WTC11 (cell line): ENCODE results near the gene GNAZ. TPM values are rescaled to one million over a fixed set of nuclear protein-coding genes. Genes with fewer than 3 reads are reported as not detected.

ENCODE experiments used
- ATAC-seq: fragments of 200-7000 bp; cut with Tn5 transposase; 2 replicates; pipeline ENCODE4 v1.10.0; 2021; ENCODE audit warnings: mild to moderate bottlenecking, moderate library complexity
- CTCF ChIA-PET: fragments of 300-600 bp; sonication (Branson Sonifier 250); formaldehyde crosslinking; loops from one replicate; lab custom pipeline; 2021; ENCODE audit warnings: antibody characterized with exemption; lab: Charles Lee
- POLR2A ChIA-PET: fragments of 350-600 bp; sonication (Branson Sonifier 250); formaldehyde crosslinking; loops from one replicate; lab custom pipeline; 2021; ENCODE audit warnings: antibody characterized with exemption; lab: Charles Lee
- DNase-seq: peaks from one replicate; pipeline ENCODE4 v3.0.0; 2021; ENCODE audit warnings: low spot score
- H3K27ac Mint-ChIP-seq: 2 replicates; pipeline ENCODE4 v1.8.0; 2021; ENCODE audit warnings: mixed read lengths
- H3K27me3 Mint-ChIP-seq: 2 replicates; pipeline ENCODE4 v1.8.0; 2021; ENCODE audit warnings: low read depth, mild to moderate bottlenecking, moderate library complexity, mixed read lengths
- H3K36me3 Mint-ChIP-seq: 2 replicates; pipeline ENCODE4 v1.8.0; 2021; ENCODE audit warnings: mixed read lengths
- H3K4me1 Mint-ChIP-seq: 2 replicates; pipeline ENCODE4 v1.8.0; 2022; ENCODE audit warnings: mixed read lengths
- H3K4me3 Mint-ChIP-seq: 2 replicates; pipeline ENCODE4 v1.8.0; 2021; ENCODE audit warnings: mild to moderate bottlenecking, moderate library complexity, mixed read lengths
- H3K9me3 Mint-ChIP-seq: 2 replicates; pipeline ENCODE4 v1.8.0; 2021; ENCODE audit warnings: mixed read lengths
- ARID4B ChIP-seq: sonication (generic); formaldehyde crosslinking; IDR thresholded peaks from 2 replicates; pipeline ENCODE4 v1.8.0; 2023; ENCODE audit warnings: missing genetic modification reagents, mild to moderate bottlenecking, borderline replicate concordance
- CREM ChIP-seq: sonication (generic); formaldehyde crosslinking; IDR thresholded peaks from 2 replicates; pipeline ENCODE4 v1.8.1; 2022; ENCODE audit warnings: mild to moderate bottlenecking, missing genetic modification reagents, moderate library complexity
- CTCF ChIP-seq: fragments of 200-600 bp; IDR thresholded peaks from 2 replicates; pipeline ENCODE4 v1.8.0; 2022; ENCODE audit warnings: antibody characterized with exemption
- E2F4 ChIP-seq: sonication (generic); formaldehyde crosslinking; IDR thresholded peaks from 2 replicates; pipeline ENCODE4 v1.8.1; 2022; ENCODE audit warnings: low read depth, mild to moderate bottlenecking, moderate library complexity, missing genetic modification reagents, borderline replicate concordance
- ERG ChIP-seq: fragments of 250-450 bp; sonication (Bioruptor Pico); IDR thresholded peaks from 2 replicates; pipeline ENCODE4 v1.8.0; 2021; ENCODE audit warnings: mild to moderate bottlenecking
- GABPB1 ChIP-seq: sonication (generic); formaldehyde crosslinking; IDR thresholded peaks from 2 replicates; pipeline ENCODE4 v1.8.1; 2023; ENCODE audit warnings: mild to moderate bottlenecking, missing genetic modification reagents
- JUN ChIP-seq: sonication (generic); formaldehyde crosslinking; IDR thresholded peaks from 2 replicates; pipeline ENCODE4 v1.8.0; 2023; ENCODE audit warnings: mild to moderate bottlenecking, missing genetic modification reagents
- KAT7 ChIP-seq: sonication (generic); formaldehyde crosslinking; IDR thresholded peaks from 2 replicates; pipeline ENCODE4 v1.8.1; 2023; ENCODE audit warnings: missing genetic modification reagents, mild to moderate bottlenecking, borderline replicate concordance
- NFYB ChIP-seq: sonication (generic); formaldehyde crosslinking; conservative IDR thresholded peaks from 2 replicates; pipeline ENCODE4 v1.8.0; 2022; ENCODE audit warnings: low read depth, missing genetic modification reagents
- OVOL2 ChIP-seq: fragments of 250-450 bp; sonication (Bioruptor Pico); IDR thresholded peaks from 2 replicates; pipeline ENCODE4 v1.9.0; 2021; ENCODE audit warnings: mild to moderate bottlenecking, borderline replicate concordance
- SP1 ChIP-seq: sonication (generic); formaldehyde crosslinking; conservative IDR thresholded peaks from 2 replicates; pipeline ENCODE4 v1.8.1; 2022; ENCODE audit warnings: missing genetic modification reagents
- TEAD1 ChIP-seq: sonication (generic); formaldehyde crosslinking; IDR thresholded peaks from 2 replicates; pipeline ENCODE4 v1.8.0; 2022; ENCODE audit warnings: mild to moderate bottlenecking, missing genetic modification reagents
- TP53 ChIP-seq: sonication (generic); formaldehyde crosslinking; IDR thresholded peaks from 2 replicates; pipeline ENCODE4 v1.8.1; 2023; ENCODE audit warnings: mild to moderate bottlenecking, missing genetic modification reagents
- ZBTB21 ChIP-seq: sonication (generic); formaldehyde crosslinking; IDR thresholded peaks from 2 replicates; pipeline ENCODE4 v1.8.1; 2023; ENCODE audit warnings: mild to moderate bottlenecking, missing genetic modification reagents, borderline replicate concordance
- ZBTB43 ChIP-seq: sonication (generic); formaldehyde crosslinking; IDR thresholded peaks from 2 replicates; pipeline ENCODE4 v1.8.1; 2023; ENCODE audit warnings: mild to moderate bottlenecking, missing genetic modification reagents
- ZMAT4 ChIP-seq: fragments of 250-450 bp; sonication (Bioruptor Pico); IDR thresholded peaks from 2 replicates; pipeline ENCODE4 v1.9.0; 2021; ENCODE audit warnings: mild to moderate bottlenecking
- ZNF219 ChIP-seq: sonication (generic); formaldehyde crosslinking; IDR thresholded peaks from 2 replicates; pipeline ENCODE4 v1.8.0; 2023; ENCODE audit warnings: missing genetic modification reagents, mild to moderate bottlenecking, borderline replicate concordance
- total RNA-seq: library from RNA; stranded (reverse); gene quantifications from 3 replicates; pipeline ENCODE4 v1.2.3, GENCODE V29; 2021
- TF ChIP-seq, protein P1 (sequence below): fragments of 250-450 bp; sonication (Bioruptor Pico); IDR thresholded peaks from 2 replicates; pipeline ENCODE4 v1.9.0; 2021; ENCODE audit warnings: mild to moderate bottlenecking, borderline replicate concordance

The GNAZ gene
- total RNA-seq, 1 experiment from 2014 or later = 9.9 TPM

GRCh38 chr22:23045461-23045860, 24.9 kb upstream of the GNAZ start:
- H3K27me3 Mint-ChIP-seq = peaks cover 33% of the 10 kb centered on the region
- ATAC-seq (no peak), DNase-seq (no peak)
- H3K27ac Mint-ChIP-seq = no peak overlapping the region
- peaks cover 22% of the 10 kb centered on the region for H3K9me3 Mint-ChIP-seq
- H3K36me3 Mint-ChIP-seq = peaks cover 10% of the 10 kb centered on the region; the same call in 1 of the 2 replicates
- peaks cover 34% of the 10 kb centered on the region for H3K4me1 Mint-ChIP-seq
- POLR2A ChIA-PET = no interaction called here
- CTCF ChIA-PET = interaction anchor here (0.6 to 1.3 kb wide), 8 partner anchors 19 to 343 kb away, joined by 3 to 7 read pairs (median 4); no protein-coding TSS in a partner anchor
- H3K4me3 Mint-ChIP-seq = no peak overlapping the region
- TF ChIP-seq GABPB1 (no peak), ZNF219 (CRISPR knock-in tag) (no peak), JUN (CRISPR knock-in tag) (no peak), OVOL2 (CRISPR knock-in tag) (no peak), ARID4B (CRISPR knock-in tag) (no peak), KAT7 (CRISPR knock-in tag) (no peak), ERG (CRISPR knock-in tag) (no peak), ZBTB43 (CRISPR knock-in tag) (no peak)
- TF ChIP-seq, protein P1, sequence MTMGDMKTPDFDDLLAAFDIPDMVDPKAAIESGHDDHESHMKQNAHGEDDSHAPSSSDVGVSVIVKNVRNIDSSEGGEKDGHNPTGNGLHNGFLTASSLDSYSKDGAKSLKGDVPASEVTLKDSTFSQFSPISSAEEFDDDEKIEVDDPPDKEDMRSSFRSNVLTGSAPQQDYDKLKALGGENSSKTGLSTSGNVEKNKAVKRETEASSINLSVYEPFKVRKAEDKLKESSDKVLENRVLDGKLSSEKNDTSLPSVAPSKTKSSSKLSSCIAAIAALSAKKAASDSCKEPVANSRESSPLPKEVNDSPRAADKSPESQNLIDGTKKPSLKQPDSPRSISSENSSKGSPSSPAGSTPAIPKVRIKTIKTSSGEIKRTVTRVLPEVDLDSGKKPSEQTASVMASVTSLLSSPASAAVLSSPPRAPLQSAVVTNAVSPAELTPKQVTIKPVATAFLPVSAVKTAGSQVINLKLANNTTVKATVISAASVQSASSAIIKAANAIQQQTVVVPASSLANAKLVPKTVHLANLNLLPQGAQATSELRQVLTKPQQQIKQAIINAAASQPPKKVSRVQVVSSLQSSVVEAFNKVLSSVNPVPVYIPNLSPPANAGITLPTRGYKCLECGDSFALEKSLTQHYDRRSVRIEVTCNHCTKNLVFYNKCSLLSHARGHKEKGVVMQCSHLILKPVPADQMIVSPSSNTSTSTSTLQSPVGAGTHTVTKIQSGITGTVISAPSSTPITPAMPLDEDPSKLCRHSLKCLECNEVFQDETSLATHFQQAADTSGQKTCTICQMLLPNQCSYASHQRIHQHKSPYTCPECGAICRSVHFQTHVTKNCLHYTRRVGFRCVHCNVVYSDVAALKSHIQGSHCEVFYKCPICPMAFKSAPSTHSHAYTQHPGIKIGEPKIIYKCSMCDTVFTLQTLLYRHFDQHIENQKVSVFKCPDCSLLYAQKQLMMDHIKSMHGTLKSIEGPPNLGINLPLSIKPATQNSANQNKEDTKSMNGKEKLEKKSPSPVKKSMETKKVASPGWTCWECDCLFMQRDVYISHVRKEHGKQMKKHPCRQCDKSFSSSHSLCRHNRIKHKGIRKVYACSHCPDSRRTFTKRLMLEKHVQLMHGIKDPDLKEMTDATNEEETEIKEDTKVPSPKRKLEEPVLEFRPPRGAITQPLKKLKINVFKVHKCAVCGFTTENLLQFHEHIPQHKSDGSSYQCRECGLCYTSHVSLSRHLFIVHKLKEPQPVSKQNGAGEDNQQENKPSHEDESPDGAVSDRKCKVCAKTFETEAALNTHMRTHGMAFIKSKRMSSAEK = no peak

DNA sequence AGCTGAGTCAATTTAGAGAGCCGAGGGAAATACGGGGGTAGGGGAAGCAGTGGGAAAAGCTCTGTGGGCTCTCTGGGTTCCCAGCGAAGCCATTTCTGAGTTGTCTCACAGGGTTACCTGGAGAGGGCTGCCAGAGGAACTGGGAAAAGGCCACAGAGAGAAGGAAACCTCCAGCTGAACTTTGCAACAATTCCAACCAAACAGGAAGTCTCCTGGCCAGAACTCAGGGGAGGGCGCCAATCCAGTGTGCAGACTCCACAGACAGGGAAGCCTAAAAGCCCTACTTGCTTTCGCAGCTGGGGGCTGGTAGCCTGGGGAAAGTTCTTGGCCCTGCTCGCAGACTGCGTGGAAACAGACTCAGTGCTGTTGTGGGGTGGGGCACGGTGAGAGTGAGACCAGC, 23.1 kb upstream of the GNAZ start:
- H3K9me3 Mint-ChIP-seq = peaks cover 27% of the 10 kb centered on the region
- ChIA-PET POLR2A (no interaction called here), CTCF (interaction anchor here (1.2 to 1.5 kb wide), 3 partner anchors 23 to 88 kb away, joined by 4 to 5 read pairs (median 5); partner anchors contain the start of gene GNAZ)
- H3K4me3 Mint-ChIP-seq = no peak overlapping the region
- H3K36me3 Mint-ChIP-seq = peaks cover 10% of the 10 kb centered on the region; the same call in 1 of the 2 replicates
- no peak; the same call in 1 of the 2 replicates for ATAC-seq
- peaks cover 34% of the 10 kb centered on the region for H3K27me3 Mint-ChIP-seq
- no peak for DNase-seq
- H3K4me1 Mint-ChIP-seq = peaks cover 34% of the 10 kb centered on the region
- no peak overlapping the region for H3K27ac Mint-ChIP-seq
- TF ChIP-seq ZBTB43 (CRISPR knock-in tag) (no peak), ZMAT4 (CRISPR knock-in tag) (no peak), SP1 (no peak), TEAD1 (CRISPR knock-in tag) (no peak), KAT7 (CRISPR knock-in tag) (no peak), CREM (CRISPR knock-in tag) (no peak), NFYB (CRISPR knock-in tag) (no peak), E2F4 (CRISPR knock-in tag) (no peak), CTCF (no peak), ZBTB21 (CRISPR knock-in tag) (no peak), TP53 (CRISPR knock-in tag) (no peak)
